Loucy (cell line): ENCODE measurements around the gene MINDY4.

ENCODE experiments used
- H2AFZ ChIP-seq: fragments of 200-600 bp; sonication (generic); 2 replicates; pipeline ENCODE4 v1.6.0; 2016; ENCODE audit warnings: antibody characterized with exemption, mild to moderate bottlenecking, low read length, moderate library complexity
- H3F3A ChIP-seq: fragments of 200-600 bp; 2 replicates; pipeline ENCODE4 v1.6.0; 2016; ENCODE audit warnings: antibody characterized with exemption, low read depth, mild to moderate bottlenecking
- H3K27me3 ChIP-seq: fragments of 200-600 bp; sonication (generic); 2 replicates; pipeline ENCODE4 v1.6.1; 2014; ENCODE audit warnings: low read length, mild to moderate bottlenecking; ENCODE audit not compliant: insufficient read depth, poor library complexity, severe bottlenecking
- H3K36me3 ChIP-seq: fragments of 200-600 bp; sonication (generic); 2 replicates; pipeline ENCODE4 v1.6.1; 2016; ENCODE audit warnings: low read length; ENCODE audit not compliant: insufficient read depth
- H3K4me1 ChIP-seq: fragments of 200-600 bp; sonication (generic); 2 replicates; pipeline ENCODE4 v1.5.1; 2014; ENCODE audit warnings: low read length, mild to moderate bottlenecking; ENCODE audit not compliant: insufficient read depth, poor library complexity, severe bottlenecking
- H3K4me2 ChIP-seq: fragments of 200-600 bp; sonication (generic); 2 replicates; pipeline ENCODE4 v1.6.0; 2014; ENCODE audit warnings: antibody characterized with exemption, low read length, low read depth, mild to moderate bottlenecking; ENCODE audit not compliant: poor library complexity, severe bottlenecking
- H3K4me3 ChIP-seq: fragments of 200-600 bp; sonication (generic); 2 replicates; pipeline ENCODE4 v1.5.1; 2014; ENCODE audit warnings: low read length, mild to moderate bottlenecking, mixed read lengths; ENCODE audit not compliant: poor library complexity, severe bottlenecking
- H3K79me2 ChIP-seq: fragments of 200-600 bp; sonication (generic); 2 replicates; pipeline ENCODE4 v1.6.1; 2014; ENCODE audit warnings: low read length; ENCODE audit not compliant: insufficient read depth
- H3K9ac ChIP-seq: fragments of 200-600 bp; sonication (generic); 2 replicates; pipeline ENCODE4 v1.6.0; 2014; ENCODE audit warnings: mild to moderate bottlenecking, low read depth, low read length, moderate library complexity; ENCODE audit not compliant: poor library complexity, severe bottlenecking
- H3K9me2 ChIP-seq: fragments of 200-600 bp; sonication (generic); replicated peaks from 2 replicates; pipeline ENCODE4 v1.6.1; 2016; ENCODE audit warnings: low read depth, low read length, mixed read lengths
- H3K9me3 ChIP-seq: fragments of 200-600 bp; sonication (generic); 2 replicates; pipeline ENCODE4 v1.6.1; 2014; ENCODE audit warnings: mild to moderate bottlenecking, antibody characterized with exemption, low read length, low read depth; ENCODE audit not compliant: insufficient read depth
- H4K20me1 ChIP-seq: fragments of 200-600 bp; sonication (generic); 2 replicates; pipeline ENCODE4 v1.6.0; 2014; ENCODE audit warnings: antibody characterized with exemption, low read length, mild to moderate bottlenecking; ENCODE audit not compliant: insufficient read depth, poor library complexity, severe bottlenecking
- EZH2phosphoT487 ChIP-seq: fragments of 200-600 bp; IDR thresholded peaks from 2 replicates; pipeline ENCODE4 v1.6.1; 2018; ENCODE audit warnings: antibody characterized with exemption, mild to moderate bottlenecking, moderate library complexity, borderline replicate concordance
- TF ChIP-seq, protein P1 (sequence below): fragments of 200-600 bp; sonication (generic); conservative IDR thresholded peaks from 2 replicates; pipeline ENCODE4 v1.5.1; 2014; ENCODE audit warnings: mild to moderate bottlenecking, antibody characterized with exemption, low read length

Gene MINDY4

DNA sequence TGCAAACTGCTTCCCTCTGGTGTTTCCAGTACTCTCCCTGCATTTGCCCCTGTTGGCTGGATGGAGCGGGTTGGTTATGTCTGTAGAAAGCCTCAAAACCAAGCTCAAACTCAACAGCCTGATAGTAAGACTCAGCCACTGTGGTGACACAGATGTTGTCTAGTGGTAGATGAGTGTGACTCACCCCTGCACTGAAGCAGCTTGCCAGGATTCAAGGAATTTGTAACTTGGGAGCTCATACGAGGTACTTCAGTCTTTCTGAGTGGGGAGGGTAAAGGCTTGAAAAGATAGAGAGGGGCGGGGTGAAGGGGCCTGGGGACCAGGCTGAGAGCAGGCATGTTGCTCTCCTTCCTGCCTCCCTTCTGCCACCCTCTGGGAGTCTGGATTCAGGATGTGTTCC is 117.5 kb downstream of the MINDY4 start:
- Histone ChIP-seq H3K9ac (no peak overlapping the region), H3K9me2 (no peaks in the 10 kb centered on the region), H3K4me2 (no peak overlapping the region), H3K4me1 (no peaks in the 10 kb centered on the region), H3K79me2 (no peaks in the 10 kb centered on the region), H3K9me3 (no peaks in the 10 kb centered on the region), H3K4me3 (no peak overlapping the region), H3F3A (no peaks in the 10 kb centered on the region), H3K36me3 (no peaks in the 10 kb centered on the region), H2AFZ (no peak overlapping the region), H4K20me1 (no peaks in the 10 kb centered on the region), H3K27me3 (no peaks in the 10 kb centered on the region)
- TF ChIP-seq EZH2phosphoT487 = no peak
- TF ChIP-seq, protein P1, sequence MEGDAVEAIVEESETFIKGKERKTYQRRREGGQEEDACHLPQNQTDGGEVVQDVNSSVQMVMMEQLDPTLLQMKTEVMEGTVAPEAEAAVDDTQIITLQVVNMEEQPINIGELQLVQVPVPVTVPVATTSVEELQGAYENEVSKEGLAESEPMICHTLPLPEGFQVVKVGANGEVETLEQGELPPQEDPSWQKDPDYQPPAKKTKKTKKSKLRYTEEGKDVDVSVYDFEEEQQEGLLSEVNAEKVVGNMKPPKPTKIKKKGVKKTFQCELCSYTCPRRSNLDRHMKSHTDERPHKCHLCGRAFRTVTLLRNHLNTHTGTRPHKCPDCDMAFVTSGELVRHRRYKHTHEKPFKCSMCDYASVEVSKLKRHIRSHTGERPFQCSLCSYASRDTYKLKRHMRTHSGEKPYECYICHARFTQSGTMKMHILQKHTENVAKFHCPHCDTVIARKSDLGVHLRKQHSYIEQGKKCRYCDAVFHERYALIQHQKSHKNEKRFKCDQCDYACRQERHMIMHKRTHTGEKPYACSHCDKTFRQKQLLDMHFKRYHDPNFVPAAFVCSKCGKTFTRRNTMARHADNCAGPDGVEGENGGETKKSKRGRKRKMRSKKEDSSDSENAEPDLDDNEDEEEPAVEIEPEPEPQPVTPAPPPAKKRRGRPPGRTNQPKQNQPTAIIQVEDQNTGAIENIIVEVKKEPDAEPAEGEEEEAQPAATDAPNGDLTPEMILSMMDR = no peak

GRCh38 chr7:30890226-30890625 is 119.0 kb downstream of the MINDY4 start:
- Histone ChIP-seq H3K9me3 (no peaks in the 10 kb centered on the region), H4K20me1 (no peaks in the 10 kb centered on the region), H2AFZ (no peak overlapping the region), H3K9me2 (no peaks in the 10 kb centered on the region), H3K36me3 (no peaks in the 10 kb centered on the region), H3K79me2 (no peaks in the 10 kb centered on the region), H3K27me3 (no peaks in the 10 kb centered on the region), H3K9ac (no peak overlapping the region), H3K4me2 (no peak overlapping the region), H3K4me1 (no peaks in the 10 kb centered on the region), H3K4me3 (no peak overlapping the region), H3F3A (no peaks in the 10 kb centered on the region)
- TF ChIP-seq EZH2phosphoT487 = no peak
- TF ChIP-seq, protein P1 = no peak

GRCh38 chr7:30893357-30893756 is 122.1 kb downstream of the MINDY4 start:
- no peaks in the 10 kb centered on the region for H3K4me1 ChIP-seq
- H3K27me3 ChIP-seq = no peaks in the 10 kb centered on the region
- H3K9ac ChIP-seq = no peak overlapping the region
- H2AFZ ChIP-seq = no peak overlapping the region
- H3K4me3 ChIP-seq = no peak overlapping the region
- H3K36me3 ChIP-seq = no peaks in the 10 kb centered on the region
- TF ChIP-seq EZH2phosphoT487 = no peak
- no peaks in the 10 kb centered on the region for H3K9me2 ChIP-seq
- H3K79me2 ChIP-seq = no peaks in the 10 kb centered on the region
- no peaks in the 10 kb centered on the region for H3K9me3 ChIP-seq
- no peak overlapping the region for H3K4me2 ChIP-seq
- no peaks in the 10 kb centered on the region for H3F3A ChIP-seq
- no peaks in the 10 kb centered on the region for H4K20me1 ChIP-seq

DNA sequence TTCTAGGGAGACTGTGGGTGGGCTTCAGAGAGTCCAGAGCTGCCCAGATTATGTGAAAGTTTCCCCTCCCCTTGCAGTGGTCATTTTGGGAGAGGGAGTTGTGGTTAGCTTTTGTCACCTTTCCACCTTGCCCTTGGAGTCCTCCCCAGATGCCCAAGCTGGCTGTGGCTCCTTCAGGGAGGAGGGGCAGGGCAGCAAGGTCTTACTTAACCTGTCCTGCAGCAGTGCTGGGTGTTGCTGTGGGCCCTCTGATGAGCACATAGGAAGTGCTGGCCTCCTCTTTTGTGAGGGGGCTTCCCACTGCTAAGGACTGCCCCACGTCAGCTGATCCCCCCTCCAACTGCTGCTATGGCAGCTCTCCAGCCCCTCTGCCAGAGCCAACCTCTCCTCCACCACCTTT is 122.8 kb downstream of the MINDY4 start:
- TF ChIP-seq, protein P1 = no peak
- no peak for TF ChIP-seq EZH2phosphoT487
- Histone ChIP-seq H3K27me3 (no peaks in the 10 kb centered on the region), H3K4me2 (no peak overlapping the region), H3F3A (no peaks in the 10 kb centered on the region), H3K9me2 (no peaks in the 10 kb centered on the region), H3K79me2 (no peaks in the 10 kb centered on the region), H3K4me3 (no peak overlapping the region), H2AFZ (no peak overlapping the region), H4K20me1 (no peaks in the 10 kb centered on the region), H3K4me1 (no peaks in the 10 kb centered on the region), H3K9me3 (no peaks in the 10 kb centered on the region), H3K9ac (no peak overlapping the region), H3K36me3 (no peaks in the 10 kb centered on the region)
